OCI-LY3 (cell line): ENCODE results near the gene KCNN3.
A peak's percentile ranks its signal among the peaks of the same experiment; 100 is the strongest.

Experiments
- H2AFZ ChIP-seq: fragments of 200-600, 300-600 bp; shearing (Covaris generic); 2 replicates; pipeline ENCODE4 v1.6.0; 2014; ENCODE audit warnings: antibody characterized with exemption, low read depth, low read length
- H3K27ac ChIP-seq: fragments of 200-600, 300-600 bp; sonication (generic); 2 replicates; pipeline ENCODE4 v1.5.1; 2014; ENCODE audit warnings: mild to moderate bottlenecking, low read length, moderate library complexity, mixed read lengths
- H3K27me3 ChIP-seq: fragments of 200-600, 300-600 bp; sonication (generic); 2 replicates; pipeline ENCODE4 v1.6.1; 2014; ENCODE audit warnings: low read depth, low read length, mixed read lengths
- H3K36me3 ChIP-seq: fragments of 200-600, 300-600 bp; sonication (generic); replicated peaks from 2 replicates; pipeline ENCODE3; 2014; ENCODE audit warnings: low read depth, low read length, mixed read lengths
- H3K4me1 ChIP-seq: fragments of 300-600, 200-600 bp; sonication (generic); 2 replicates; pipeline ENCODE4 v1.6.1; 2014; ENCODE audit warnings: low read length, mixed read lengths
- H3K4me2 ChIP-seq: fragments of 200-600, 300-600 bp; sonication (generic); 2 replicates; pipeline ENCODE4 v1.6.1; 2014; ENCODE audit warnings: low read length, mixed read lengths
- H3K4me3 ChIP-seq: fragments of 300-600, 200-600 bp; sonication (generic); 2 replicates; pipeline ENCODE4 v1.5.1; 2014; ENCODE audit warnings: antibody characterized with exemption, mild to moderate bottlenecking, low read length, moderate library complexity
- H3K79me2 ChIP-seq: fragments of 300-600, 200-600 bp; shearing (Covaris generic); 2 replicates; pipeline ENCODE4 v1.6.1; 2014; ENCODE audit warnings: mild to moderate bottlenecking, low read length, mixed read lengths
- H3K9ac ChIP-seq: fragments of 300-600, 200-600 bp; shearing (Covaris generic); 2 replicates; pipeline ENCODE4 v1.6.0; 2014; ENCODE audit warnings: mild to moderate bottlenecking, low read length, moderate library complexity
- H3K9me3 ChIP-seq: fragments of 200-600, 300-600 bp; shearing (Covaris generic); 2 replicates; pipeline ENCODE4 v1.6.1; 2014; ENCODE audit warnings: low read length, mixed read lengths; ENCODE audit not compliant: insufficient read depth
- H4K20me1 ChIP-seq: fragments of 200-600, 300-600 bp; sonication (generic); 2 replicates; pipeline ENCODE4 v1.6.1; 2016; ENCODE audit warnings: low read length, mixed read lengths; ENCODE audit not compliant: insufficient read depth
- CTCF ChIP-seq: fragments of 200-600, 300-600 bp; sonication (generic); IDR thresholded peaks from 2 replicates; pipeline ENCODE4 v1.5.1; 2014; ENCODE audit warnings: antibody characterized with exemption, low read length, low read depth
- EZH2phosphoT487 ChIP-seq: fragments of 200-600 bp; shearing (Covaris generic); IDR thresholded peaks from 2 replicates; pipeline ENCODE4 v1.6.1; 2018; ENCODE audit warnings: antibody characterized with exemption, mixed run types, low read depth

The KCNN3 gene

GRCh38 chr1:154845174-154845573, 24.9 kb downstream of the KCNN3 start:
- Histone ChIP-seq H3K27ac (no peak overlapping the region), H3K27me3 (no peaks in the 10 kb centered on the region), H3K9ac (no peak overlapping the region), H3K79me2 (no peaks in the 10 kb centered on the region), H3K4me2 (no peak overlapping the region), H3K36me3 (no peaks in the 10 kb centered on the region), H4K20me1 (no peaks in the 10 kb centered on the region), H3K4me1 (peaks cover 38% of the 10 kb centered on the region), H3K4me3 (no peak overlapping the region), H2AFZ (no peak overlapping the region), H3K9me3 (no peaks in the 10 kb centered on the region)
- TF ChIP-seq EZH2phosphoT487 (no peak), CTCF (no peak)

- Histone ChIP-seq H3K36me3 (no peaks in the 10 kb centered on the region), H3K4me1 (peaks cover 29% of the 10 kb centered on the region), H3K4me3 (no peak overlapping the region), H2AFZ (no peak overlapping the region), H4K20me1 (no peaks in the 10 kb centered on the region), H3K9ac (no peak overlapping the region), H3K9me3 (no peaks in the 10 kb centered on the region), H3K27ac (no peak overlapping the region), H3K4me2 (no peak overlapping the region), H3K27me3 (no peaks in the 10 kb centered on the region), H3K79me2 (no peaks in the 10 kb centered on the region)
- no peak for TF ChIP-seq EZH2phosphoT487
- no peak for TF ChIP-seq CTCF
Observed at GRCh38 chr1:154844297-154844681, 25.8 kb downstream of the KCNN3 start.

GRCh38 chr1:154843636-154844296, 26.3 kb downstream of the KCNN3 start:
- no peak overlapping the region for H3K27ac ChIP-seq
- no peak overlapping the region for H3K4me3 ChIP-seq
- 0 out of 2 replicates have a peak overlapping the region, but pooled peaks have one; percentile 5 for H3K4me2 ChIP-seq
- no peaks in the 10 kb centered on the region for H3K27me3 ChIP-seq
- H3K9me3 ChIP-seq, result no peaks in the 10 kb centered on the region
- H3K36me3 ChIP-seq, result no peaks in the 10 kb centered on the region
- H4K20me1 ChIP-seq, result no peaks in the 10 kb centered on the region
- H2AFZ ChIP-seq, result no peak overlapping the region
- TF ChIP-seq EZH2phosphoT487 (no peak), CTCF (no peak)
- H3K4me1 ChIP-seq, result peaks cover 24% of the 10 kb centered on the region
- no peaks in the 10 kb centered on the region for H3K79me2 ChIP-seq
- no peak overlapping the region for H3K9ac ChIP-seq

- Histone ChIP-seq H4K20me1 (no peaks in the 10 kb centered on the region), H3K9me3 (no peaks in the 10 kb centered on the region), H3K4me1 (peaks cover 26% of the 10 kb centered on the region), H3K4me3 (no peak overlapping the region), H3K27ac (no peak overlapping the region), H3K36me3 (no peaks in the 10 kb centered on the region), H2AFZ (no peak overlapping the region), H3K4me2 (0 out of 2 replicates have a peak overlapping the region, but pooled peaks have one; percentile 2), H3K9ac (no peak overlapping the region), H3K27me3 (no peaks in the 10 kb centered on the region), H3K79me2 (no peaks in the 10 kb centered on the region)
- no peak for TF ChIP-seq EZH2phosphoT487
- TF ChIP-seq CTCF, result no peak
Observed at GRCh38 chr1:154842635-154843034, 27.4 kb downstream of the KCNN3 start.
